ENCODE data around the gene PLEKHG3. TPM values are rescaled to one million over a fixed set of nuclear protein-coding genes. Genes with fewer than 3 reads are reported as not detected.

PLEKHG3 gene
- polyA plus RNA-seq, 6 donors from 2014 or later, result not detected

DNA sequence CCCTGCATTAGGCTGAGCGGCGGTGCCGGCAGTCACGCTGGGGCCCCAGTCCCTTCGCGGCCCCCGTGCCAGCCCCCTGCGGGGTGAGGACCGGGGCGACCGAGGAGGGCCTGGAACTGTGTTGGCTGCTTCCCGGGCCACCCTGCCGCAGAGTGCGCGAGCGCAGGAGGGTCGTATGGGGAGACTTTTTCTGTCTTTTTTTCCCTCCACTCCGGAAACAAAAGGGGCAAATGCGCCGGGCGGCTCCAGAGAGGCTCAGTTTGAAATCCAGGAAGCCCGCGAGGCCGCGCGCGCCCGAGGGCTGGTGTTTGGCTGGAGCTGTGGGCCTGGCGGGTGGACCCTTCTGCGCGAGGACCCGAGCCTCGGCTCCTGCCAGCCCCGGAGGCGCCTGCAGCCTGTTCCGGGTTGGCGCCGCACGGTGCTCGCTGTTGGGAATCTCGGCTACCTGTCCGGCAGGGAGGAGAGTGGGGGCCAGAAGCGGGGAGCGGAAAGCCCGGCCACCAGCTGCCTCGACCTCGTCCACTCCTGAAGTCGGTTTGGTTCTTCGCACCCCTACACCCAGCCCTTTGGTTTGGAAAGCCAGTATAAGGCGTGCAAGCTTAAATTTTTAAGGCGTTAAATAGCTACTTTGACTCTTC is 638 bp downstream of the PLEKHG3 start:
- Mint-ChIP-seq H3K27ac (no peak overlapping the region), H3K27me3 (peaks cover 38 to 56% (median 47%) of the 10 kb centered on the region in 3 donors), H3K36me3 (no peaks in the 10 kb centered on the region), H3K4me3 (peak overlapping the region; percentile 59 to 83 (median 70)), H3K9me3 (peaks cover 0 to 5% (median 0%) of the 10 kb centered on the region in 7 donors), H3K4me1 (peaks cover 36 to 51% (median 41%) of the 10 kb centered on the region in 3 donors)
- no peak for ATAC-seq (ENCODE audit: low read depth in 2 of 2)
- no peak for DNase-seq

DNA sequence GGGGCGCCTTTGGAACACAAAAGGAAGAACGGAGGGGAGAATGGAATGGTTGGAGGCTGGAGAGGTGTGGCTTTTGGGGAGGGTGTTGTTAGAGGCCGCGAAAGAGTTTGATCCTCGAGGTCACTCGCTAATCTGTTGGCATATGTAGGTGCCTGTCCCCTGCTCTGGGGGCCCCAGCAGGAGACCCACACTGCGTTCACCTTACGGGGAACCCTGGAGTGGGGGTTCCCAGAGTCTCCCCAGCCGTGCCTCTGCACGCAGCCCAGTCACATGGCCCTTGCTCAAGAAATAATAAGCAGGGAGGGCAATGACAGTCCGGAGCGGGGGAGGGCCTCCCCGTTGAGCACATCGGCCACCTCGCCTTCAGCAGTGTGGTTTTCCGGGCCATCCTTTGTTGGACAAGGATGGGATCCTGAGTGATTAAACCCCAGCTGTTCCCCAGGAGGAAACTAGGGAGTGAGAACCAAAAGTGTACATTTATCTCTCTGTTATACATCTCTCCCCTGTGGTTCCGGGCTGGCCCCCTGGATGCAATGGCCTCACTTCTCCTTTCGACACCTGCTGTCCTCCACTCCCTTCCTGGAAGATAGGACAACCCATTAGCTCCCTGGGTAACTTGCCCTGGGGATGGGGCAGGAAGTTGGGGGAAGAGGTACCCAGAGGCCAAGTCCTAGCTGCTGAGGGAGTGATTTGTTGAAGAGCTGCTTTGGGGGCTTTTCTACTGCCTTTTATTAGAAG is 1.3 kb downstream of the PLEKHG3 start:
- Mint-ChIP-seq H3K4me3 (peak overlapping the region; percentile 59 to 83 (median 70)), H3K4me1 (peaks cover 39 to 51% (median 41%) of the 10 kb centered on the region in 3 donors), H3K27me3 (peaks cover 38 to 56% (median 47%) of the 10 kb centered on the region in 3 donors), H3K27ac (peak overlapping the region in 2 of 6 donors; percentile 85 to 88), H3K9me3 (no peaks in the 10 kb centered on the region), H3K36me3 (no peaks in the 10 kb centered on the region)
- DNase-seq (no peak), ATAC-seq (ENCODE audit: low read depth in 2 of 2) (peak; percentile 24 to 36)

DNA sequence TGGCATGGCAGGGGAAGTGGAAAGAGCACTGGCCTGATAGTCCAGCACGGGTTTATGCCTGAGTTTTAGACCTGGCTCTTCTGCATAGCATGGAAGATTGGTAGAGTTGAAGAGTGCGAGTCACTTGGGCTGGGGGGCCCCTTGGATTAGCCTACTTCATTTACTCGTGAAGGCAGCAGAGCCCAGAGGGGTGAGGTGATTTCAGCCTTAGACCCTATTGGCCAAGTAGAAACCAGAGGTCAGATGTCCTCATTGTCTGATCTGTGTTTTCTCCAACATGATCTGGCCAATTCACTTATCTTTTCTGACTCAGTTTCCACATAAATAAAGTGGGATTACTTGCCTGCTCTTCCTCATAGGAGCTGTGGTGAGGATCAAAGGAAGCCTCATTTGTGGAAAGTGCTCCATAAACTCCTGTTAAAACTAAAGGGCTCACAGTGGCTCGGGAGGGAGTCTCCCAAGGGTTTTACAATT is 1.9 kb downstream of the PLEKHG3 start:
- peak overlapping the region in 2 of 6 donors; percentile 85 to 88 for H3K27ac Mint-ChIP-seq
- H3K4me1 Mint-ChIP-seq, result peaks cover 39 to 51% (median 41%) of the 10 kb centered on the region in 3 donors
- H3K4me3 Mint-ChIP-seq, result peak overlapping the region in 5 of 8 donors; percentile 59 to 83 (median 68)
- H3K36me3 Mint-ChIP-seq, result no peaks in the 10 kb centered on the region
- H3K27me3 Mint-ChIP-seq, result peaks cover 33 to 52% (median 47%) of the 10 kb centered on the region in 3 donors
- H3K9me3 Mint-ChIP-seq, result no peaks in the 10 kb centered on the region
- ATAC-seq (ENCODE audit: low read depth in 2 of 2), result no peak
- DNase-seq, result no peak

DNA sequence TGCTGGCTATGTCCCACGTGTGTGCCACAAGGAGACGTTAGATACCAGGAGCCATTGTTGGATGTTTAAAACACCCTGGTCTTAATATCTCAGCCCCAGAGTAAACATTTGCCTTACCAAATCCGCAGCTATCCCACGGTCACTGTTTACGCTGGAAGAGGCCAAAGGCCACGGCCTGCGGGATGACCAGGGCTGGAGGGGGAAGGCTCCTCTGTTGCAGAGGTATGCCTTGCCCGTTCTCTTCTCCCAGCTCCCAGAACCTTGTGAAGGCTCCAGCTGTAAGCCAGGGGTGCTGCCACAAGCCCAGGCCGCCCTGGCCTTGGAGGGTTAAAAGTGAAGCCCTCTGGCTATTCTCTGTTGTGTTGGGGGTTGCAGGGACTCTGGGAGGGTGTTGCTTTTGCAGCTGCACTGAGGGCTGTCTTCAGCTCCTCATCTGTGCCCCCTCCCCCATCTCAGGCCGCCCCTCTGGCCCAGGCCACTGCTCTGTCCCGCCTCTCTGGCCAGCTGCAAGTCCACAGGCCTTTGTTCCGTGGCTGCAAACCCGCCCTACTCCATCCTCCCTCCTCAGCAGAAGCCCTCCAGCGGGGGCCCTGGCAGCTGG is 2.5 kb downstream of the PLEKHG3 start:
- no peak for DNase-seq
- H3K27me3 Mint-ChIP-seq, result peaks cover 30 to 47% (median 43%) of the 10 kb centered on the region in 3 donors
- H3K4me1 Mint-ChIP-seq, result peaks cover 39 to 51% (median 41%) of the 10 kb centered on the region in 3 donors

DNA sequence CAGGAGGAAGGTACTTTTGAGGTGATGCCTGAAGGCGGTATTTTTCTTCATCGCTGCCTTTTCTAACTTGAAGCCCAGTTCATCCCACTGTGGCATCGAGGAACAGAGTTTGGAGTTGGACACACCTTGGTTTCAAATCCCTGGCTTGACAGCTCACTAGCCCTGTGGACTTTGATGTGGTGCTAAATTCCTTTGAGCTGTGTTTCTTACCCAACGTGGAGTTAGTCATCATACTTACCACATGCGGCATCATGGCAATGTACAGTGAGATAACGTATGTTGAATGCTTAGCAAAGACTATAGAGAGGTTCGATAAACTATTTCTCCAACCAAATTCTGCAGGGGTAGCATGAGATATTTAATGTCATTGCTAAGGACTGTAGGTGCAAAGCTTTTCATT is 3.4 kb downstream of the PLEKHG3 start:
- H3K9me3 Mint-ChIP-seq, result peaks cover under 1 to 3% (median 2%) of the 10 kb centered on the region in 7 donors
- peak overlapping the region in 1 of 8 donors; percentile 3 for H3K4me3 Mint-ChIP-seq
- no peak for ATAC-seq (ENCODE audit: low read depth in 2 of 2)

More for the DNA sequence above, 2.5 kb downstream of the PLEKHG3 start:
- Mint-ChIP-seq H3K4me3 (peak overlapping the region in 1 of 8 donors; percentile 3), H3K9me3 (no peaks in the 10 kb centered on the region), H3K27ac (no peak overlapping the region), H3K36me3 (no peaks in the 10 kb centered on the region)
- ATAC-seq (ENCODE audit: low read depth in 2 of 2), result no peak

DNA sequence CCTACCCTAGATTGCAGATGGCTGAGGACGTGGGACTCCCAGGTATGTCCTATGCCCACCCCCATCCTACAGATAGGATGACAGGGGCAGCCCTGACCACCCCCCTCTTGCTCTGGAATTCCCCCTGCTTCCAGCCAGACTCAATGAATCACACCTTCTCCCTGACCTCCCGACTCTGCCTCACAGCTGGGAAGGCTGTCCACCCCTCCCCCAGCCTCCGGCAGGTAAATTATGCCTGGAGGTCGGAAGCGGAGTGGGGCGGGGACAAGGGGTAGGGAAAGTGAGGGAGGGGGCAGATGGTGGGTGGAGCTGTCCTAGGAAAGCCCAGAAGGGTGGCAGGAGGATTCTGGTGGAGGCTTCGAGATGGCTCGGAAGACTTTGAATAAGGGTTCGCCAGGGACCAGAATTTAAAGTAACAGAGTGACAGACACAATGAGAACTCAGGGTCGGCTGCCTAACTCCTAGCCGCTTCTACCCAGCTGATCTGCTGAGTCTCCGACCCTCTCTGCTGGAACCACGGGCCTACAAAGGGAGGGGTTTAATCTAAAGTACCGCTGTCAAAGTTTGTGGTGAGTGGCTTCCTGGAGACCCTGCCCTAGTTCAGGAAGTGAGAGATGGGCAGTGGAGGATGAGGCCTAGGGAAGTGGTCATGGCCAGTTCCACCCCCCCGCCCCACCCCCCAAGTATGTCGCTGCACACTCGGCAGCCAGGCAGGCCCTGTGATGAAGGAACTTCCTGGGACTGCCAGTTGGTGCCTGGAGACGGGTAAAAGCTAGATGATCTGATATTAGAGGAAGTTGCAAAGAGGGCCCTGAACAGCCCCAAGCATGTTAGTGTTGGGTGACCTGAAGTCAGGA is 4.2 kb downstream of the PLEKHG3 start:
- peaks cover 5 to 10% (median 8%) of the 10 kb centered on the region in 7 donors for H3K9me3 Mint-ChIP-seq
- peaks cover 31 to 43% (median 36%) of the 10 kb centered on the region in 3 donors for H3K4me1 Mint-ChIP-seq
- peak overlapping the region; percentile 36 to 86 (median 75) for H3K4me3 Mint-ChIP-seq
- H3K27ac Mint-ChIP-seq, result peak overlapping the region in 3 of 6 donors; percentile 50 to 90 (median 64)
- H3K27me3 Mint-ChIP-seq, result peaks cover 15 to 39% (median 36%) of the 10 kb centered on the region in 3 donors
- DNase-seq (peak; percentile 23), ATAC-seq (ENCODE audit: low read depth in 2 of 2) (peak; percentile 63 to 79)
- peaks cover 0 to 10% of the 10 kb centered on the region in 2 donors for H3K36me3 Mint-ChIP-seq

More for the DNA sequence above, 3.4 kb downstream of the PLEKHG3 start:
- no peak overlapping the region for H3K27ac Mint-ChIP-seq
- peaks cover 38 to 50% (median 39%) of the 10 kb centered on the region in 3 donors for H3K4me1 Mint-ChIP-seq
- DNase-seq, result no peak
- peaks cover 0 to 3% of the 10 kb centered on the region in 2 donors for H3K36me3 Mint-ChIP-seq
- H3K27me3 Mint-ChIP-seq, result peaks cover 22 to 39% (median 37%) of the 10 kb centered on the region in 3 donors

DNA sequence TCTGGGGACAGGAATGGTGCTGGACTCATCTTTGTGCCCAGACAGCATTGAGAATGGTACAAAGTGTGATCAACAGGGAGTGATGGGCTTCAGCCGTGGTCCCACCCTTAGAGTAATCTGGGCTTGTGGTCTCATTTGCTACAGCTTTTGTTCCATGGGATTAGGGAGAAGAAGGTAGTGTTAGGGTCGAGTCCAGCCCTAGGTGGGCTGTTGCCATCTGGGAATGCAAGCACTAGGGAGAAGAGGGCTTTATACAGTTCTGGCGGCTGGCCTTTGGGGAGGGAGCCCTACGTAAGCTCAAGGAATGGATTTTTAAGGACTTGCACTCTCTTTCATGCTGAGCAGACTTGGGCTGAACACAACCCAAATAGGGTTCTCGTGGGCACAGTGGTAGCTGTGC is 4.9 kb downstream of the PLEKHG3 start:
- Mint-ChIP-seq H3K27ac (peak overlapping the region in 2 of 6 donors; percentile 5 to 90), H3K4me3 (peak overlapping the region in 7 of 8 donors; percentile 36 to 86 (median 78)), H3K27me3 (peaks cover 12 to 37% (median 36%) of the 10 kb centered on the region in 3 donors), H3K9me3 (peaks cover 7 to 18% (median 15%) of the 10 kb centered on the region in 7 donors), H3K36me3 (peaks cover 4 to 18% of the 10 kb centered on the region in 2 donors), H3K4me1 (peaks cover 25 to 36% (median 31%) of the 10 kb centered on the region in 3 donors)
- DNase-seq (no peak), ATAC-seq (ENCODE audit: low read depth in 2 of 2) (no peak)

DNA sequence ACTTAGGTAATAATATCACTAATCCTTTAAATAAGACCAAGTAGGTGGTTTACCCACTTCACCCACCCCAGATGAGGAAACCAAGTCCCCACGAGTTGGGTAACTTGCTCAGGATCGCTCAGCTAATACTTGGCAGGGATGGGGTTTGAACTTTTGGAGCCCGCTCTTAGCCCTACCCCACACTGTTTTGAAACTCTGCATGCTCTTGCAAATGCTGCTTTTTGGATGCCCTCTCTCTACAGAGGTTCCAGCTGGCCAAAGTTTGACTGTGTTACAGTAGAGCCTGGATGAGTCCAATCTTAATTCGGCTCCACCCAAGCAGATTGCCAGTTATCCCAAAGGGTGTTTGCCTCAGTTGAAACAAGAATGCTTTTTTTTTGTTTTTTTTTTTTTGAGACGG is 6.8 kb downstream of the PLEKHG3 start:
- Mint-ChIP-seq H3K4me1 (peaks cover 18 to 25% (median 22%) of the 10 kb centered on the region in 3 donors), H3K27ac (no peak overlapping the region), H3K36me3 (peaks cover 8 to 24% of the 10 kb centered on the region in 2 donors), H3K4me3 (no peak overlapping the region), H3K27me3 (peaks cover 5 to 42% (median 36%) of the 10 kb centered on the region in 3 donors), H3K9me3 (peaks cover 10 to 27% (median 23%) of the 10 kb centered on the region in 7 donors)
- DNase-seq (no peak), ATAC-seq (ENCODE audit: low read depth in 2 of 2) (no peak)

DNA sequence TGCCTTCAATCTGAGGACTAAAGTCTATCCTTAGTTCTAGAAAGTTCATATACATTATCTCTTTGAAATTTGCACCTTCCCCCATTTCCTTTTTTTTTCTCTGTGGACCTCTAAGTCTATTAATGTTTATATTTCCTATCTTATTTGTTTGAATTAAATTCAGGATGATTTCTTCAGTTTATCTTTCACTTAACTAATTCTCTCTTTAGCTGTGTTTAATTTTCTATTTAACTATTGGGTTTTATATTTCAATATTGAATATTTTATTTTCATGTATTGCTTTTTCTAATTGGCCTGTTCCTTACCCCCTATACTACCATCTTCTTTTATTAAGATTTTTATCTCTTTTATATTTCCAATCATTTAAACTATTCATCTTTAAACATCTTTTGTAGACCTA is 9.5 kb downstream of the PLEKHG3 start:
- ATAC-seq (ENCODE audit: low read depth in 2 of 2) (no peak), DNase-seq (no peak)
- Mint-ChIP-seq H3K4me3 (no peak overlapping the region), H3K27ac (no peak overlapping the region), H3K27me3 (peaks cover 10 to 47% (median 28%) of the 10 kb centered on the region in 3 donors), H3K4me1 (peaks cover 11 to 15% (median 13%) of the 10 kb centered on the region in 3 donors), H3K36me3 (peaks cover 8 to 24% of the 10 kb centered on the region in 2 donors), H3K9me3 (peaks cover 12 to 27% (median 23%) of the 10 kb centered on the region in 7 donors)

DNA sequence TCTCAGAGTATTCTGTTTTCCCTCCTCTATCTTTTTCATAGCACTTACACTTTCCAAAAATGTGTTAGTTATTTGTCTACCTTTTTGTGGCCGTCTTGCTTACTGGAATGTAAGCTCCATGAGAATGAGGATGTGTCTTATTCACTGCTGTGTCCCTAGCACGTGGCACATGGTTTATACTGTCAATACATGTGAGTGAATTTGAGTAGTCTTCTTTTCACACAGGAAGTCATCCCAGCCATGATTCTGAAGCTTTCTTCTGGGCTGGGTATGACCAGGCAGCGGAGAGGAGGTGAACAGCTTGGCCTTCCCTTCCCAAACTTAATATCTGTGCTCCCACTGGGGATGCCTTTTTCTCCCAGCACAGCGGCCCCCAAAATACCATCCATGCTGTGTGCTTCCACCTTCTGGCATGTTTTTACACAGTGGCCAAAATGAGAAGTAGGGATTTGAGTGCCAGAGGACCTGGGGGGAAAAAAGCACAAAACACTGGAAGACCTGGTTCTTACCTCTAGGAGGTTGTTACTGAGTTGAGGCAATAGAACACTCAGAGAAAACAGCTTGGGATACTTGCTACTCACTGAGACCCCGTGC is 10.3 kb downstream of the PLEKHG3 start:
- H3K27me3 Mint-ChIP-seq, result peaks cover 10 to 47% (median 28%) of the 10 kb centered on the region in 3 donors
- ATAC-seq (ENCODE audit: low read depth in 2 of 2) (no peak), DNase-seq (no peak)
- no peak overlapping the region for H3K4me3 Mint-ChIP-seq
- H3K4me1 Mint-ChIP-seq, result peaks cover 2 to 6% (median 4%) of the 10 kb centered on the region in 3 donors
- H3K9me3 Mint-ChIP-seq, result peaks cover 12 to 27% (median 23%) of the 10 kb centered on the region in 7 donors
- H3K27ac Mint-ChIP-seq, result no peak overlapping the region
- peaks cover 8 to 24% of the 10 kb centered on the region in 2 donors for H3K36me3 Mint-ChIP-seq

DNA sequence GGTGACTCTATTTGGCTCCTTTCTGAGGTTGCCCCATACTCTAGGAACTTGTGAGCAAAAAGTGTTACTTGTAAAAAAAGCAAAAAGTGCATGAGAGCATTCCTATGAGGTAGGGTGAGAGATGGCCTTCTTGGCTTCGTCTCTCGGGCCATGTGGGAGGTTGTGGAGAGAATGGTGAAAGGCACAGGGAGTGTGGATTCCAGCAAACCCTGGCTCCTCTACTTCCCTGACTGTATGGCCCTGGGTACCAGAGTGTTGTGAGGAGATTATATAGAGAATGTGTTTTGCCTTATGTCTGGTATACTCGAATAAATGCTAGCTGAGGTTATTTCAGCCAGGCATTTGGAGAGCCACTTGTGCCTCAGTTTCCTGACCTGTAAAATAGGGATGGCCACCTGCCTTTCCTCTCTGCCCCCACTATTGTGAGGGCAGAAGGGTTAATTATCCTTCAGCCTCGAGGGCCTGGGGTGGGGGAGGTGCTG is 11.0 kb downstream of the PLEKHG3 start:
- ATAC-seq (ENCODE audit: low read depth in 2 of 2) (no peak), DNase-seq (no peak)
- Mint-ChIP-seq H3K4me1 (peaks cover 0 to 5% (median under 1%) of the 10 kb centered on the region in 3 donors), H3K4me3 (no peak overlapping the region), H3K9me3 (peaks cover 12 to 27% (median 23%) of the 10 kb centered on the region in 7 donors), H3K36me3 (peaks cover 8 to 24% of the 10 kb centered on the region in 2 donors), H3K27me3 (peaks cover 10 to 47% (median 28%) of the 10 kb centered on the region in 3 donors), H3K27ac (no peak overlapping the region)
